ENCODE data around the gene PPP1R1A.

DNA sequence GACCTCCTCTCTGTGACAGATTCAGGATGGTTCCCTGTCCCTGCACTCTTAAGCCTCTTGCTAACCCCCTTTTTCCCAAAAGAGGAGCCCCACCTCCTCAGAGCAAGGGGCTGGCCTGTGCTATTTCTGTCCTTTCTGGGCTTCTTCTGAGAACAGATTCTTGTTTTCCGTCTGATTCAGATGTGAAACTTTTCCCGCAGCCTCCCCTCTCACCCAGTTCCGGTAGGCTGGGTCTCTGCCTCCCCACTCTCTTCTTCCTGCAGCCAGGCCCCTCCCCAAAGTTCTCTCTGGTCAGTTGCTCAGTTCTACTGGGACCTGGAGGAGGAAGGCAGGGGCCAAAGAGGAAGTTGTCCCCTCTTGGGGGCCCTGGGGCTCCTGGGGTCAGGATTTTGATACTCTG lies 27.3 kb downstream of the PPP1R1A start:
- TF ChIP-seq EZH2 (IDR thresholded peaks at IDR 0.05; ENCODE audit: low read length), result no peak
- TF ChIP-seq, protein P1, sequence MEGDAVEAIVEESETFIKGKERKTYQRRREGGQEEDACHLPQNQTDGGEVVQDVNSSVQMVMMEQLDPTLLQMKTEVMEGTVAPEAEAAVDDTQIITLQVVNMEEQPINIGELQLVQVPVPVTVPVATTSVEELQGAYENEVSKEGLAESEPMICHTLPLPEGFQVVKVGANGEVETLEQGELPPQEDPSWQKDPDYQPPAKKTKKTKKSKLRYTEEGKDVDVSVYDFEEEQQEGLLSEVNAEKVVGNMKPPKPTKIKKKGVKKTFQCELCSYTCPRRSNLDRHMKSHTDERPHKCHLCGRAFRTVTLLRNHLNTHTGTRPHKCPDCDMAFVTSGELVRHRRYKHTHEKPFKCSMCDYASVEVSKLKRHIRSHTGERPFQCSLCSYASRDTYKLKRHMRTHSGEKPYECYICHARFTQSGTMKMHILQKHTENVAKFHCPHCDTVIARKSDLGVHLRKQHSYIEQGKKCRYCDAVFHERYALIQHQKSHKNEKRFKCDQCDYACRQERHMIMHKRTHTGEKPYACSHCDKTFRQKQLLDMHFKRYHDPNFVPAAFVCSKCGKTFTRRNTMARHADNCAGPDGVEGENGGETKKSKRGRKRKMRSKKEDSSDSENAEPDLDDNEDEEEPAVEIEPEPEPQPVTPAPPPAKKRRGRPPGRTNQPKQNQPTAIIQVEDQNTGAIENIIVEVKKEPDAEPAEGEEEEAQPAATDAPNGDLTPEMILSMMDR (optimal IDR thresholded peaks at IDR 0.05 in 1 of 3, IDR thresholded peaks at IDR 0.05 in 1 of 3, conservative IDR thresholded peaks at IDR 0.05 in 1 of 3; ENCODE audit: extremely low read depth in 1 of 3, insufficient read depth in 2 of 3, low read length in 3 of 3), result no peak
